K562 (cell line): ENCODE measurements around the gene ULK1. TPM values are rescaled to one million over a fixed set of nuclear protein-coding genes. Genes with fewer than 3 reads are reported as not detected.

Source experiments
- ATF1 ChIP-seq, 2 experiments: fragments of 450-650 bp in 1 of 2; IDR thresholded peaks; 2 replicates each; pipeline ENCODE4 v1.6.1; 2016; ENCODE audit warnings: missing compliant biosample characterization in 1 of 2, missing genetic modification characterization in 1 of 2
- ATF7 ChIP-seq: fragments of 450-650 bp; IDR thresholded peaks from 2 replicates; pipeline ENCODE4 v1.7.1; 2014; ENCODE audit warnings: mild to moderate bottlenecking, moderate library complexity
- BCL6 ChIP-seq: fragments of 250-450 bp; sonication (Bioruptor Pico); IDR thresholded peaks from 2 replicates; pipeline ENCODE4 v1.4.0; 2020
- CREBBP ChIP-seq: IDR thresholded peaks from one replicate; pipeline ENCODE4 v1.6.1; 2012; ENCODE audit warnings: low read depth, mild to moderate bottlenecking, control low read depth, inconsistent platforms, low read length
- CSDE1 ChIP-seq, 2 experiments: fragments of 450-650 bp; IDR thresholded peaks; 2 replicates each; pipeline ENCODE4 v1.6.1; 2016; ENCODE audit warnings: mild to moderate bottlenecking in 1 of 2
- CUX1 ChIP-seq: fragments of 200-800 bp; sonication (Bioruptor generic); IDR thresholded peaks from 2 replicates; pipeline ENCODE4 v1.6.1; 2016; ENCODE audit warnings: missing genetic modification characterization, missing compliant biosample characterization
- FOXK2 ChIP-seq, 2 experiments: fragments of 450-650 bp; IDR thresholded peaks in 1 of 2; conservative IDR thresholded peaks in 1 of 2; 2 replicates each; pipeline ENCODE4 v1.6.1; 2016; ENCODE audit warnings: low read depth in 2 of 2, mild to moderate bottlenecking in 1 of 2
- HLTF ChIP-seq: fragments of 450-650 bp; IDR thresholded peaks from 2 replicates; pipeline ENCODE4 v1.6.1; 2016
- MEIS2 ChIP-seq: fragments of 450-650 bp; IDR thresholded peaks from 2 replicates; pipeline ENCODE4 v1.6.1; 2014; ENCODE audit warnings: mild to moderate bottlenecking; ENCODE audit not compliant: partially characterized antibody
- MNT ChIP-seq, 2 experiments: fragments of 450-650 bp; conservative IDR thresholded peaks; 2 replicates each; pipeline ENCODE4 v1.6.1; 2017; ENCODE audit warnings: mild to moderate bottlenecking in 2 of 2, moderate library complexity in 2 of 2
- MTF1 ChIP-seq: fragments of 250-450 bp; sonication (Bioruptor Pico); IDR thresholded peaks from 2 replicates; pipeline ENCODE4 v1.9.0; 2021; ENCODE audit warnings: moderate library complexity, mild to moderate bottlenecking, inconsistent platforms, borderline replicate concordance
- NBN ChIP-seq: fragments of 450-650 bp; IDR thresholded peaks from 2 replicates; pipeline ENCODE4 v1.6.1; 2016; ENCODE audit warnings: low read depth, mild to moderate bottlenecking
- NUFIP1 ChIP-seq: fragments of 450-650 bp; IDR thresholded peaks from 2 replicates; pipeline ENCODE4 v1.6.1; 2018; ENCODE audit not compliant: partially characterized antibody
- POLR3A ChIP-seq: IDR thresholded peaks from 2 replicates; pipeline ENCODE4 v1.6.1; 2011; ENCODE audit warnings: borderline replicate concordance, mild to moderate bottlenecking, moderate library complexity; ENCODE audit not compliant: insufficient read length, insufficient read depth; ENCODE audit errors: extremely low read depth
- RBM25 ChIP-seq: fragments of 200-400 bp; formaldehyde crosslinking; IDR thresholded peaks from 2 replicates; pipeline ENCODE4 v1.6.1; 2018; ENCODE audit warnings: low read length, low read depth, moderate library complexity; ENCODE audit not compliant: severe bottlenecking
- SAFB2 ChIP-seq: fragments of 200-400 bp; formaldehyde crosslinking; IDR thresholded peaks from 2 replicates; pipeline ENCODE4 v1.6.1; 2018; ENCODE audit warnings: borderline replicate concordance, low read length, low read depth, moderate library complexity; ENCODE audit not compliant: severe bottlenecking
- SMC3 ChIP-seq: conservative IDR thresholded peaks from 2 replicates; pipeline ENCODE4 v1.6.1; 2011; ENCODE audit warnings: low read depth, low read length, improper control_type of control experiment; ENCODE audit not compliant: insufficient read depth
- SREBF2 ChIP-seq: sonication (generic); formaldehyde crosslinking; IDR thresholded peaks from 2 replicates; pipeline ENCODE4 v1.4.0; 2020; ENCODE audit warnings: mild to moderate bottlenecking, missing genetic modification reagents
- TAF7 ChIP-seq: fragments of 450-650 bp; IDR thresholded peaks from 2 replicates; pipeline ENCODE4 v1.6.1; 2016; ENCODE audit warnings: missing genetic modification characterization, missing compliant biosample characterization
- ZBED1 ChIP-seq: IDR thresholded peaks from 2 replicates; pipeline ENCODE4 v1.6.1; 2014
- ZNF197 ChIP-seq: fragments of 200-800 bp; sonication (Bioruptor generic); IDR thresholded peaks from 2 replicates; pipeline ENCODE4 v1.6.1; 2016; ENCODE audit warnings: low read depth, missing genetic modification characterization, missing compliant biosample characterization
- ZNF232 ChIP-seq: sonication (generic); formaldehyde crosslinking; IDR thresholded peaks from 2 replicates; pipeline ENCODE4 v1.8.0; 2022; ENCODE audit warnings: mild to moderate bottlenecking, missing genetic modification reagents
- ZNF24 ChIP-seq: fragments of 450-650 bp; IDR thresholded peaks from 2 replicates; pipeline ENCODE4 v1.6.1; 2016
- ZNF431 ChIP-seq: sonication (generic); formaldehyde crosslinking; IDR thresholded peaks from 2 replicates; pipeline ENCODE4 v1.8.0; 2022; ENCODE audit warnings: mild to moderate bottlenecking, missing genetic modification reagents
- polyA plus RNA-seq, 8 experiments: library from polyadenylated mRNA; depleted of rRNA in 4 of 8; stranded (reverse) in 5 of 8; unstranded in 3 of 8; fragments of >200 nt; fragmentation: Nextera tagmentation in 2 of 8; fragmentation: Illumina TruSeq in 1 of 8; extraction: Ambion mirVana in 2 of 8; extraction: Trizol in 1 of 8; gene quantifications; 2 replicates each; pipeline versions ENCODE4 v1.2.1 to v1.2.3, GENCODE V29; 2011 to 2014; ENCODE audit warnings: inconsistent platforms in 1 of 8, missing spikeins in 1 of 8
- total RNA-seq, 7 experiments: library from RNA; depleted of rRNA in 6 of 7; stranded (reverse); fragments of >200 nt in 6 of 7; fragmentation: Illumina TruSeq in 2 of 7; extraction: Trizol in 2 of 7; gene quantifications; 2 replicates each; pipeline versions ENCODE4 v1.2.1 to v1.2.3, GENCODE V29; 2011 to 2021; ENCODE audit warnings: low replicate concordance in 1 of 7

Gene ULK1
- total and polyA plus RNA-seq, 9 of the 15 experiments (the other 6 are each of a cell fraction or from before 2014, with no cell fraction given) = 0.15 to 29.4 (median 2.5) TPM

GRCh38 chr12:131928080-131928710 lies 33.8 kb downstream of the ULK1 start (continued):
- TF ChIP-seq TAF7 (tag) = no peak
- no peak for TF ChIP-seq MTF1 (CRISPR knock-in tag)
- no peak; the same call in 1 of the 2 replicates for TF ChIP-seq ZNF431 (CRISPR knock-in tag)
- 0 out of 2 replicates have a peak, but pooled peaks have one; percentile 24 for TF ChIP-seq ATF7
- TF ChIP-seq POLR3A = no peak
- TF ChIP-seq SAFB2 = no peak
- peak; percentile 91 for TF ChIP-seq NBN
- no peak for TF ChIP-seq ZNF197 (CRISPR knock-in tag)
- TF ChIP-seq FOXK2 (conservative IDR thresholded peaks at IDR 0.05 in 1 of 2, IDR thresholded peaks at IDR 0.05 in 1 of 2; ENCODE audit: low read depth in 2 of 2) = peak in 1 of 2 experiments; percentile 53; a peak in 1 of 4 replicates
- peak in 1 of 2 experiments; percentile 8; a peak in 2 of 4 replicates for TF ChIP-seq MNT (conservative IDR thresholded peaks at IDR 0.05)
- no peak for TF ChIP-seq ZBED1
- no peak for TF ChIP-seq MEIS2
- no peak for TF ChIP-seq CREBBP
- TF ChIP-seq ZNF24 = no peak
- no peak for TF ChIP-seq CUX1 (CRISPR knock-in tag)
- 0 out of 2 replicates have a peak, but pooled peaks have one; percentile 23 for TF ChIP-seq HLTF
- TF ChIP-seq BCL6 (CRISPR knock-in tag) = no peak
- no peak for TF ChIP-seq ZNF232 (CRISPR knock-in tag)
- TF ChIP-seq ATF1 (CRISPR knock-in tag; IDR thresholded peaks at IDR 0.05) = no peak
- TF ChIP-seq ATF1 (tag; IDR thresholded peaks at IDR 0.05) = no peak
- TF ChIP-seq CSDE1 (IDR thresholded peaks at IDR 0.05) = no peak
- no peak for TF ChIP-seq NUFIP1
- no peak for TF ChIP-seq RBM25
- no peak for TF ChIP-seq SREBF2 (CRISPR knock-in tag)
- TF ChIP-seq SMC3 = no peak
